HEK293 (cell line): ENCODE measurements around the gene DMAC2.

Experiments
- CTCF ChIA-PET: fragments of 350-600 bp; formaldehyde crosslinking; extraction: SDS; loops from one replicate; lab custom pipeline; 2021; ENCODE audit warnings: antibody characterized with exemption; lab: Yijun Ruan, JAX
- POLR2A ChIA-PET: fragments of 300-600 bp; formaldehyde crosslinking; extraction: SDS; loops from one replicate; lab custom pipeline; 2020; ENCODE audit warnings: antibody characterized with exemption, inconsistent platforms; lab: Yijun Ruan, JAX
- H3K27ac ChIP-seq: fragments of 200-500 bp; sonication (Bioruptor generic); 2 replicates; pipeline ENCODE4 v1.5.1; 2014; ENCODE audit warnings: low read depth, low read length, control low read depth, inconsistent platforms; ENCODE audit errors: extremely low read depth
- H3K36me3 ChIP-seq, 2 experiments: fragments of 200-500 bp in 1 of 2; sonication (Bioruptor generic) in 1 of 2; 1 replicate in 1 of 2; 2 replicates in 1 of 2; pipeline ENCODE4 v1.5.1; 2014 to 2017; ENCODE audit warnings: inconsistent platforms in 2 of 2, low read length in 2 of 2; ENCODE audit not compliant: control insufficient read depth in 2 of 2, insufficient read depth in 1 of 2
- H3K4me1 ChIP-seq: fragments of 200-500 bp; sonication (Bioruptor generic); 2 replicates; pipeline ENCODE4 v1.5.1; 2014; ENCODE audit warnings: mild to moderate bottlenecking, low read length, inconsistent platforms; ENCODE audit not compliant: control insufficient read depth, insufficient read depth
- H3K4me3 ChIP-seq: 2 replicates; pipeline ENCODE4 v1.5.1; 2011; ENCODE audit warnings: low read depth, mild to moderate bottlenecking, control low read depth, low read length, moderate library complexity
- H3K9me3 ChIP-seq: fragments of 200-500 bp; sonication (Bioruptor generic); 2 replicates; pipeline ENCODE4 v1.5.1; 2014; ENCODE audit warnings: low read depth, low read length, inconsistent platforms; ENCODE audit not compliant: control insufficient read depth, insufficient read depth
- HOXD13 ChIP-seq: sonication (generic); formaldehyde crosslinking; IDR thresholded peaks from 2 replicates; pipeline ENCODE4 v1.8.0; 2022; ENCODE audit warnings: missing genetic modification reagents, borderline replicate concordance
- SCRT1 ChIP-seq: fragments of 450-650 bp; formaldehyde crosslinking; IDR thresholded peaks from 2 replicates; pipeline ENCODE4 v1.5.1; 2016; ENCODE audit warnings: missing biosample characterization, missing genetic modification characterization, borderline replicate concordance
- TCF7L2 ChIP-seq: IDR thresholded peaks from 2 replicates; pipeline ENCODE4 v1.6.1; 2011; ENCODE audit warnings: low read depth, mild to moderate bottlenecking, inconsistent platforms, low read length, moderate library complexity, borderline replicate concordance
- ZBTB17 ChIP-seq: fragments of 450-650 bp; formaldehyde crosslinking; IDR thresholded peaks from 2 replicates; pipeline ENCODE4 v1.5.1; 2016; ENCODE audit warnings: missing biosample characterization, missing genetic modification characterization
- ZNF114 ChIP-seq: fragments of 450-650 bp; formaldehyde crosslinking; IDR thresholded peaks from 2 replicates; pipeline ENCODE4 v1.5.0; 2017; ENCODE audit warnings: missing biosample characterization, missing genetic modification characterization
- ZNF133 ChIP-seq: fragments of 450-650 bp; formaldehyde crosslinking; IDR thresholded peaks from 2 replicates; pipeline ENCODE4 v1.5.1; 2016; ENCODE audit warnings: missing biosample characterization, missing genetic modification characterization
- ZNF202 ChIP-seq: fragments of 450-650 bp; formaldehyde crosslinking; IDR thresholded peaks from 2 replicates; pipeline ENCODE4 v1.5.1; 2016; ENCODE audit warnings: missing biosample characterization, missing genetic modification characterization, borderline replicate concordance
- ZNF211 ChIP-seq: fragments of 450-650 bp; formaldehyde crosslinking; IDR thresholded peaks from 2 replicates; pipeline ENCODE4 v1.5.1; 2016; ENCODE audit warnings: low read depth, missing biosample characterization, missing genetic modification characterization
- ZNF248 ChIP-seq: fragments of 450-650 bp; formaldehyde crosslinking; IDR thresholded peaks from 2 replicates; pipeline ENCODE4 v1.5.1; 2017; ENCODE audit warnings: missing biosample characterization, missing genetic modification characterization
- ZNF292 ChIP-seq: fragments of 450-650 bp; formaldehyde crosslinking; IDR thresholded peaks from 2 replicates; pipeline ENCODE4 v1.5.1; 2016; ENCODE audit warnings: low read depth, missing biosample characterization, missing genetic modification characterization, borderline replicate concordance
- ZNF423 ChIP-seq: fragments of 450-650 bp; formaldehyde crosslinking; IDR thresholded peaks from 2 replicates; pipeline ENCODE4 v1.5.1; 2016; ENCODE audit warnings: missing biosample characterization, missing genetic modification characterization
- ZNF426 ChIP-seq: fragments of 450-650 bp; formaldehyde crosslinking; IDR thresholded peaks from 2 replicates; pipeline ENCODE4 v1.5.1; 2017; ENCODE audit warnings: missing biosample characterization, missing genetic modification characterization, mild to moderate bottlenecking, inconsistent platforms, moderate library complexity
- ZNF530 ChIP-seq: fragments of 450-650 bp; formaldehyde crosslinking; IDR thresholded peaks from 2 replicates; pipeline ENCODE4 v1.5.1; 2016; ENCODE audit warnings: low read depth, missing biosample characterization, missing genetic modification characterization
- ZNF596 ChIP-seq: fragments of 450-650 bp; IDR thresholded peaks from 2 replicates; pipeline ENCODE4 v1.5.0; 2018; ENCODE audit warnings: missing biosample characterization, mild to moderate bottlenecking, missing genetic modification characterization, moderate library complexity
- ZNF624 ChIP-seq: fragments of 450-650 bp; formaldehyde crosslinking; IDR thresholded peaks from 2 replicates; pipeline ENCODE4 v1.5.1; 2017; ENCODE audit warnings: missing biosample characterization, missing genetic modification characterization
- ZNF692 ChIP-seq: fragments of 450-650 bp; formaldehyde crosslinking; IDR thresholded peaks from 2 replicates; pipeline ENCODE4 v1.5.1; 2016; ENCODE audit warnings: missing biosample characterization, missing genetic modification characterization
- ZNF747 ChIP-seq: fragments of 450-650 bp; formaldehyde crosslinking; IDR thresholded peaks from 2 replicates; pipeline ENCODE4 v1.5.1; 2016; ENCODE audit warnings: missing biosample characterization, missing genetic modification characterization
- ZNF792 ChIP-seq: fragments of 450-650 bp; formaldehyde crosslinking; IDR thresholded peaks from 2 replicates; pipeline ENCODE4 v1.5.1; 2016; ENCODE audit warnings: missing biosample characterization, missing genetic modification characterization
- TF ChIP-seq, protein P1 (sequence below): fragments of 450-650 bp; formaldehyde crosslinking; conservative IDR thresholded peaks from 2 replicates; pipeline ENCODE4 v1.5.1; 2016; ENCODE audit warnings: low read depth, missing biosample characterization, missing genetic modification characterization
- TF ChIP-seq, protein P2 (sequence below): fragments of 450-650 bp; formaldehyde crosslinking; IDR thresholded peaks from 2 replicates; pipeline ENCODE4 v1.5.1; 2016; ENCODE audit warnings: missing biosample characterization, missing genetic modification characterization
- TF ChIP-seq, protein P3 (sequence below): fragments of 450-650 bp; formaldehyde crosslinking; IDR thresholded peaks from 2 replicates; pipeline ENCODE4 v1.5.1; 2016; ENCODE audit warnings: missing biosample characterization, missing genetic modification characterization, low read depth

Gene DMAC2

DNA sequence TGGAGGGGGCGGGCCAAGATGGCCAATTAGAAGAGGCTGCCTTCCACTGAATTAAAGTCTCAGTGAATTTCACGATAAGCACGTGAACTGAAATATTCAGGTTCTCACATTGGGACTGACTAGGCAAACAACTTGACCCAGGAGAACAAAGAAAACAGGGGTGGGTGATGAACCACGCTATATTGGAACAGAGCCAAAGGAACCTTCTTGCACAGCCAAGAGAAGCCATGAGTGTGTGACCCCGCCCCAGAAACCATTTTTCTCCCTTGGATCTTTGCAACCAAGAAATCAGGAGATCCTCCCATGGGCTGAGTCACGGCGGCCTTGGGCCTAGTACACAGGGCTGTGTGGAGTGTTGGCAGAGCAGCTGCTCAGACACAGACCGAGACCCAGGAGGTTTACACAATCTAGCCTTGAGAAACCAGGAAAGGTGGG is 40.1 kb upstream of the DMAC2 start:
- no peaks in the 10 kb centered on the region for H3K36me3 ChIP-seq
- TF ChIP-seq TCF7L2 (no peak), ZNF530 (tag by site-specific recombination) (no peak), ZNF292 (tag by site-specific recombination) (no peak), SCRT1 (tag by site-specific recombination) (no peak), ZNF596 (tag by site-specific recombination) (no peak), ZNF114 (tag by site-specific recombination) (no peak), ZNF202 (tag by site-specific recombination) (no peak)
- TF ChIP-seq, protein P1, sequence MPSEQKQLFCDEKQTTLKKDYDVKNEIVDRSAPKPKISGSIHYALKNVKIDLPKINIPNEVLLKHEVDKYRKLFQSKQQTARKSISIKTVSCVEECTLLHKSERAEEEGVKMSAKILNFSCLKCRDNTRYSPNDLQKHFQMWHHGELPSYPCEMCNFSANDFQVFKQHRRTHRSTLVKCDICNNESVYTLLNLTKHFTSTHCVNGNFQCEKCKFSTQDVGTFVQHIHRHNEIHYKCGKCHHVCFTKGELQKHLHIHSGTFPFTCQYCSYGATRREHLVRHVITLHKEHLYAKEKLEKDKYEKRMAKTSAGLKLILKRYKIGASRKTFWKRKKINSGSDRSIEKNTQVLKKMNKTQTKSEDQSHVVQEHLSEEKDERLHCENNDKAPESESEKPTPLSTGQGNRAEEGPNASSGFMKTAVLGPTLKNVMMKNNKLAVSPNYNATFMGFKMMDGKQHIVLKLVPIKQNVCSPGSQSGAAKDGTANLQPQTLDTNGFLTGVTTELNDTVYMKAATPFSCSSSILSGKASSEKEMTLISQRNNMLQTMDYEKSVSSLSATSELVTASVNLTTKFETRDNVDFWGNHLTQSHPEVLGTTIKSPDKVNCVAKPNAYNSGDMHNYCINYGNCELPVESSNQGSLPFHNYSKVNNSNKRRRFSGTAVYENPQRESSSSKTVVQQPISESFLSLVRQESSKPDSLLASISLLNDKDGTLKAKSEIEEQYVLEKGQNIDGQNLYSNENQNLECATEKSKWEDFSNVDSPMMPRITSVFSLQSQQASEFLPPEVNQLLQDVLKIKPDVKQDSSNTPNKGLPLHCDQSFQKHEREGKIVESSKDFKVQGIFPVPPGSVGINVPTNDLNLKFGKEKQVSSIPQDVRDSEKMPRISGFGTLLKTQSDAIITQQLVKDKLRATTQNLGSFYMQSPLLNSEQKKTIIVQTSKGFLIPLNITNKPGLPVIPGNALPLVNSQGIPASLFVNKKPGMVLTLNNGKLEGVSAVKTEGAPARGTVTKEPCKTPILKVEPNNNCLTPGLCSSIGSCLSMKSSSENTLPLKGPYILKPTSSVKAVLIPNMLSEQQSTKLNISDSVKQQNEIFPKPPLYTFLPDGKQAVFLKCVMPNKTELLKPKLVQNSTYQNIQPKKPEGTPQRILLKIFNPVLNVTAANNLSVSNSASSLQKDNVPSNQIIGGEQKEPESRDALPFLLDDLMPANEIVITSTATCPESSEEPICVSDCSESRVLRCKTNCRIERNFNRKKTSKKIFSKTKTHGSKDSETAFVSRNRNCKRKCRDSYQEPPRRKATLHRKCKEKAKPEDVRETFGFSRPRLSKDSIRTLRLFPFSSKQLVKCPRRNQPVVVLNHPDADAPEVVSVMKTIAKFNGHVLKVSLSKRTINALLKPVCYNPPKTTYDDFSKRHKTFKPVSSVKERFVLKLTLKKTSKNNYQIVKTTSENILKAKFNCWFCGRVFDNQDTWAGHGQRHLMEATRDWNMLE (tag by site-specific recombination) = no peak
- POLR2A ChIA-PET = no interaction called here
- CTCF ChIA-PET = interaction anchor here (1.0 to 1.9 kb wide), 4 partner anchors 23 to 162 kb away, joined by 3 to 5 read pairs (median 4); no protein-coding TSS in a partner anchor
- no peaks in the 10 kb centered on the region for H3K4me1 ChIP-seq
- no peaks in the 10 kb centered on the region; the same call in 1 of the 2 replicates for H3K9me3 ChIP-seq
- no peak overlapping the region for H3K4me3 ChIP-seq
- H3K27ac ChIP-seq = no peak overlapping the region

GRCh38 chr19:41478875-41479756 is 39.4 kb upstream of the DMAC2 start:
- POLR2A ChIA-PET = no interaction called here
- Histone ChIP-seq H3K4me1 (no peaks in the 10 kb centered on the region), H3K4me3 (no peak overlapping the region), H3K9me3 (no peaks in the 10 kb centered on the region; the same call in 1 of the 2 replicates), H3K36me3 (no peaks in the 10 kb centered on the region), H3K27ac (no peak overlapping the region)
- CTCF ChIA-PET = interaction anchor here (0.5 to 3.7 kb wide), 8 partner anchors 22 to 383 kb away, joined by 3 to 18 read pairs (median 4); no protein-coding TSS in a partner anchor
- TF ChIP-seq ZNF624 (no peak), ZNF426 (tag by site-specific recombination) (no peak), ZNF211 (tag by site-specific recombination) (no peak), ZNF133 (tag by site-specific recombination) (no peak), ZBTB17 (tag by site-specific recombination) (no peak), ZNF692 (tag by site-specific recombination) (no peak), ZNF792 (tag by site-specific recombination) (no peak), HOXD13 (CRISPR knock-in tag) (no peak), ZNF248 (no peak), ZNF423 (no peak), ZNF747 (tag by site-specific recombination) (no peak)
- TF ChIP-seq, protein P2, sequence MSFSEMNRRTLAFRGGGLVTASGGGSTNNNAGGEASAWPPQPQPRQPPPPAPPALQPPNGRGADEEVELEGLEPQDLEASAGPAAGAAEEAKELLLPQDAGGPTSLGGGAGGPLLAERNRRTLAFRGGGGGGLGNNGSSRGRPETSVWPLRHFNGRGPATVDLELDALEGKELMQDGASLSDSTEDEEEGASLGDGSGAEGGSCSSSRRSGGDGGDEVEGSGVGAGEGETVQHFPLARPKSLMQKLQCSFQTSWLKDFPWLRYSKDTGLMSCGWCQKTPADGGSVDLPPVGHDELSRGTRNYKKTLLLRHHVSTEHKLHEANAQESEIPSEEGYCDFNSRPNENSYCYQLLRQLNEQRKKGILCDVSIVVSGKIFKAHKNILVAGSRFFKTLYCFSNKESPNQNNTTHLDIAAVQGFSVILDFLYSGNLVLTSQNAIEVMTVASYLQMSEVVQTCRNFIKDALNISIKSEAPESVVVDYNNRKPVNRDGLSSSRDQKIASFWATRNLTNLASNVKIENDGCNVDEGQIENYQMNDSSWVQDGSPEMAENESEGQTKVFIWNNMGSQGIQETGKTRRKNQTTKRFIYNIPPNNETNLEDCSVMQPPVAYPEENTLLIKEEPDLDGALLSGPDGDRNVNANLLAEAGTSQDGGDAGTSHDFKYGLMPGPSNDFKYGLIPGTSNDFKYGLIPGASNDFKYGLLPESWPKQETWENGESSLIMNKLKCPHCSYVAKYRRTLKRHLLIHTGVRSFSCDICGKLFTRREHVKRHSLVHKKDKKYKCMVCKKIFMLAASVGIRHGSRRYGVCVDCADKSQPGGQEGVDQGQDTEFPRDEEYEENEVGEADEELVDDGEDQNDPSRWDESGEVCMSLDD = no peak
- TF ChIP-seq, protein P3, sequence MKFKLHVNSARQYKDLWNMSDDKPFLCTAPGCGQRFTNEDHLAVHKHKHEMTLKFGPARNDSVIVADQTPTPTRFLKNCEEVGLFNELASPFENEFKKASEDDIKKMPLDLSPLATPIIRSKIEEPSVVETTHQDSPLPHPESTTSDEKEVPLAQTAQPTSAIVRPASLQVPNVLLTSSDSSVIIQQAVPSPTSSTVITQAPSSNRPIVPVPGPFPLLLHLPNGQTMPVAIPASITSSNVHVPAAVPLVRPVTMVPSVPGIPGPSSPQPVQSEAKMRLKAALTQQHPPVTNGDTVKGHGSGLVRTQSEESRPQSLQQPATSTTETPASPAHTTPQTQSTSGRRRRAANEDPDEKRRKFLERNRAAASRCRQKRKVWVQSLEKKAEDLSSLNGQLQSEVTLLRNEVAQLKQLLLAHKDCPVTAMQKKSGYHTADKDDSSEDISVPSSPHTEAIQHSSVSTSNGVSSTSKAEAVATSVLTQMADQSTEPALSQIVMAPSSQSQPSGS (tag by site-specific recombination) = no peak
